Astrocyte (in vitro differentiated cells and primary cell): Measurements from ENCODE around the gene JPH4. TPM values are rescaled to one million over a fixed set of nuclear protein-coding genes. Genes with fewer than 3 reads are reported as not detected.
"Not testable (repeated sequence)": the region's sequence is repeated elsewhere in the genome, so short reads cannot be mapped to it uniquely, and the experiment has no call there.

Experiments used
- DNase-seq: peaks from one replicate; pipeline ENCODE4 v3.0.0-alpha.2; 2010; ENCODE audit warnings: low read depth
- FAIRE-seq: peaks from 2 replicates; lab custom pipeline; 2011; peaks lifted over from hg19 to GRCh38; lab: Jason Lieb, UNC
- H2AFZ ChIP-seq: 2 replicates; pipeline ENCODE4 v1.6.0; 2012; ENCODE audit warnings: low read depth, low read length, inconsistent platforms
- H3K27ac ChIP-seq: 2 replicates; pipeline ENCODE4 v1.5.1; 2011; ENCODE audit warnings: low read depth, low read length, inconsistent platforms
- H3K27me3 ChIP-seq: 2 replicates; pipeline ENCODE4 v1.6.0; 2011; ENCODE audit warnings: low read length, inconsistent platforms; ENCODE audit not compliant: insufficient read depth
- H3K36me3 ChIP-seq: 2 replicates; pipeline ENCODE4 v1.5.1; 2011; ENCODE audit warnings: low read length, inconsistent platforms; ENCODE audit not compliant: insufficient read depth
- H3K4me1 ChIP-seq: 2 replicates; pipeline ENCODE4 v1.5.1; 2011; ENCODE audit warnings: low read length, inconsistent platforms; ENCODE audit not compliant: insufficient read depth
- H3K4me2 ChIP-seq: 2 replicates; pipeline ENCODE4 v1.6.0; 2012; ENCODE audit warnings: low read length, inconsistent platforms
- H3K4me3 ChIP-seq: 2 replicates; pipeline ENCODE4 v1.5.1; 2011; ENCODE audit warnings: low read depth, mild to moderate bottlenecking, low read length, inconsistent platforms; ENCODE audit not compliant: insufficient read depth
- H3K79me2 ChIP-seq: 2 replicates; pipeline ENCODE4 v1.6.0; 2012; ENCODE audit warnings: mild to moderate bottlenecking, low read length, inconsistent platforms; ENCODE audit not compliant: insufficient read depth
- H3K9ac ChIP-seq: 2 replicates; pipeline ENCODE4 v1.6.0; 2012; ENCODE audit warnings: mild to moderate bottlenecking, low read length, inconsistent platforms
- H3K9me3 ChIP-seq: 2 replicates; pipeline ENCODE4 v1.5.1; 2012; ENCODE audit warnings: low read depth, mild to moderate bottlenecking, low read length, inconsistent platforms; ENCODE audit not compliant: insufficient read depth
- H4K20me1 ChIP-seq: 2 replicates; pipeline ENCODE4 v1.6.0; 2012; ENCODE audit warnings: low read length, inconsistent platforms; ENCODE audit not compliant: insufficient read depth
- H3K27ac Mint-ChIP-seq: one replicate; pipeline ENCODE4 v1.8.0; 2021; ENCODE audit warnings: mild to moderate bottlenecking, mixed read lengths; ENCODE audit not compliant: unreplicated experiment
- H3K27me3 Mint-ChIP-seq: one replicate; pipeline ENCODE4 v1.8.0; 2021; ENCODE audit warnings: low read depth, mixed read lengths; ENCODE audit not compliant: unreplicated experiment
- H3K36me3 Mint-ChIP-seq: one replicate; pipeline ENCODE4 v1.8.0; 2021; ENCODE audit warnings: low read depth, mixed read lengths; ENCODE audit not compliant: unreplicated experiment
- H3K4me1 Mint-ChIP-seq: one replicate; pipeline ENCODE4 v1.8.0; 2021; ENCODE audit warnings: low read depth, mixed read lengths; ENCODE audit not compliant: unreplicated experiment
- H3K4me3 Mint-ChIP-seq: one replicate; pipeline ENCODE4 v1.8.0; 2021; ENCODE audit warnings: mild to moderate bottlenecking, moderate library complexity, mixed read lengths; ENCODE audit not compliant: unreplicated experiment
- H3K9me3 Mint-ChIP-seq: one replicate; pipeline ENCODE4 v1.8.0; 2021; ENCODE audit warnings: mild to moderate bottlenecking, mixed read lengths; ENCODE audit not compliant: unreplicated experiment
- CTCF ChIP-seq: IDR thresholded peaks from 2 replicates; pipeline ENCODE4 v1.5.1; 2011; ENCODE audit warnings: low read depth, mild to moderate bottlenecking, inconsistent platforms, low read length, moderate library complexity; ENCODE audit not compliant: insufficient read depth
- EZH2 ChIP-seq: IDR thresholded peaks from 2 replicates; pipeline ENCODE4 v1.6.1; 2012; ENCODE audit warnings: mild to moderate bottlenecking, low read length, inconsistent platforms; ENCODE audit not compliant: insufficient read depth
- total RNA-seq: library from RNA; stranded (reverse); gene quantifications from 2 replicates; pipeline ENCODE4 v1.2.1, GENCODE V29; 2021

Gene JPH4
- total RNA-seq, 1 donor from 2014 or later, result 1.1 TPM

GRCh38 chr14:23538785-23539184, 39.8 kb downstream of the JPH4 start:
- Mint-ChIP-seq H3K27me3 (no peaks in the 10 kb centered on the region), H3K27ac (peak overlapping the region; percentile 73)

GRCh38 chr14:23538050-23538718, 40.4 kb downstream of the JPH4 start:
- Mint-ChIP-seq H3K27ac (peak overlapping the region; percentile 73), H3K27me3 (no peaks in the 10 kb centered on the region), H3K4me1 (peaks cover 24% of the 10 kb centered on the region), H3K9me3 (no peaks in the 10 kb centered on the region), H3K4me3 (peak overlapping the region; percentile 22), H3K36me3 (peaks cover 9% of the 10 kb centered on the region)
- no peaks in the 10 kb centered on the region for H4K20me1 ChIP-seq
- H2AFZ ChIP-seq, result no peak overlapping the region
- H3K36me3 ChIP-seq, result no peaks in the 10 kb centered on the region
- H3K9me3 ChIP-seq, result no peaks in the 10 kb centered on the region
- no peak overlapping the region for H3K9ac ChIP-seq
- no peaks in the 10 kb centered on the region for H3K27me3 ChIP-seq
- no peak overlapping the region for H3K27ac ChIP-seq
- H3K4me2 ChIP-seq, result no peak overlapping the region
- DNase-seq, result no peak
- TF ChIP-seq CTCF (no peak), EZH2 (no peak)
- H3K4me3 ChIP-seq, result no peak overlapping the region
- H3K79me2 ChIP-seq, result no peaks in the 10 kb centered on the region
- FAIRE-seq, result no peak
- peaks cover 3% of the 10 kb centered on the region for H3K4me1 ChIP-seq

More at GRCh38 chr14:23538785-23539184, 39.8 kb downstream of the JPH4 start:
- H4K20me1 ChIP-seq, result no peaks in the 10 kb centered on the region
- H3K4me3 ChIP-seq, result no peak overlapping the region
- H3K4me2 ChIP-seq, result no peak overlapping the region
- Mint-ChIP-seq H3K9me3 (no peaks in the 10 kb centered on the region), H3K36me3 (peaks cover 5% of the 10 kb centered on the region), H3K4me3 (peak overlapping the region; percentile 43), H3K4me1 (peaks cover 24% of the 10 kb centered on the region)
- no peaks in the 10 kb centered on the region for H3K27me3 ChIP-seq
- H3K36me3 ChIP-seq, result no peaks in the 10 kb centered on the region
- FAIRE-seq (no peak), DNase-seq (no peak)
- no peak overlapping the region for H3K9ac ChIP-seq
- H2AFZ ChIP-seq, result no peak overlapping the region
- H3K79me2 ChIP-seq, result no peaks in the 10 kb centered on the region
- H3K4me1 ChIP-seq, result peaks cover 3% of the 10 kb centered on the region
- H3K27ac ChIP-seq, result no peak overlapping the region
- no peaks in the 10 kb centered on the region for H3K9me3 ChIP-seq
- no peak for TF ChIP-seq CTCF
- no peak for TF ChIP-seq EZH2

- no peak overlapping the region for H2AFZ ChIP-seq
- Mint-ChIP-seq H3K27ac (no peak overlapping the region), H3K9me3 (no peaks in the 10 kb centered on the region), H3K27me3 (no peaks in the 10 kb centered on the region), H3K4me1 (peaks cover 24% of the 10 kb centered on the region), H3K4me3 (peak overlapping the region; percentile 22), H3K36me3 (peaks cover 12% of the 10 kb centered on the region)
- no peak overlapping the region for H3K27ac ChIP-seq
- no peaks in the 10 kb centered on the region for H4K20me1 ChIP-seq
- no peak overlapping the region for H3K9ac ChIP-seq
- no peak for FAIRE-seq
- peaks cover 3% of the 10 kb centered on the region for H3K4me1 ChIP-seq
- no peaks in the 10 kb centered on the region for H3K9me3 ChIP-seq
- no peaks in the 10 kb centered on the region for H3K27me3 ChIP-seq
- H3K79me2 ChIP-seq, result no peaks in the 10 kb centered on the region
- no peak overlapping the region for H3K4me3 ChIP-seq
- no peak overlapping the region for H3K4me2 ChIP-seq
- no peaks in the 10 kb centered on the region for H3K36me3 ChIP-seq
- TF ChIP-seq CTCF (no peak), EZH2 (no peak)
- DNase-seq, result no peak
Measured at GRCh38 chr14:23537351-23538049, 41.1 kb downstream of the JPH4 start.

GRCh38 chr14:23536906-23537305, 41.7 kb downstream of the JPH4 start:
- H3K4me1 ChIP-seq, DNase-seq, H3K27ac Mint-ChIP-seq, H4K20me1 ChIP-seq, H3K27me3 Mint-ChIP-seq, H3K9ac ChIP-seq, H3K4me3 ChIP-seq, H3K4me2 ChIP-seq, H3K9me3 Mint-ChIP-seq, H3K36me3 ChIP-seq, H3K27ac ChIP-seq, H3K79me2 ChIP-seq, FAIRE-seq, H2AFZ ChIP-seq, H3K4me3 Mint-ChIP-seq, H3K9me3 ChIP-seq, H3K27me3 ChIP-seq: not testable (repeated sequence)
- peaks cover 22% of the 10 kb centered on the region for H3K4me1 Mint-ChIP-seq
- H3K36me3 Mint-ChIP-seq, result peaks cover 17% of the 10 kb centered on the region
